ENCODE data around the gene CDK5RAP2. TPM values are rescaled to one million over a fixed set of nuclear protein-coding genes. Genes with fewer than 3 reads are reported as not detected.

CDK5RAP2 gene
- total and polyA plus RNA-seq, 9 of the 15 experiments (the other 6 are each of a cell fraction or from before 2014, with no cell fraction given), result 19.9 to 68.8 (median 42.2) TPM

DNA sequence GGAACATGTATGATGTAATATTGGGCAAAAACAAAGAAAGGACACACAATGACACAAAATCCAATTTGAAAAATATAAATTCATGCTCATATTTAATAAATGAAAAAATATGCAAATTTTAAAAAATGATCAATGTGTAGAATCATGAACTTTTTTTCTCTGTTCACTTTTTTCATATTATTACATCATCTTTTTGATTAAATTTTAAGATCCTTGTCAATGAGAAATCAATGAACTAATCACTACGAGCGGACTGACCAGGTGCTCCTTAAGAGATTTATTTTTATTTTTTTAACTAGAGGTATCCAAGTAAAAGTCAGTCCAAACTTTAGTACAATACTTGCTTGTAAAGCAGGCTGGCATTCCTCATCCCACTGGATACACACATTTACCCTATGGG is 174.1 kb downstream of the CDK5RAP2 start:
- Histone ChIP-seq H3K36me3 (ENCODE audit: control insufficient read depth, insufficient read depth, low read length) (peaks cover 89% of the 10 kb centered on the region), H3K27ac (ENCODE audit: extremely low read depth, low read depth, low read length) (no peak overlapping the region), H3K9ac (ENCODE audit: insufficient read depth in 1 of 2, low read depth in 2 of 2, low read length in 2 of 2) (no peak overlapping the region), H3K9me1 (ENCODE audit: control insufficient read depth, insufficient read depth, low read length) (no peaks in the 10 kb centered on the region), H3K9me3 (replicated peaks; ENCODE audit: control insufficient read depth, insufficient read depth, low read depth, low read length) (no peaks in the 10 kb centered on the region), H3K4me2 (ENCODE audit: insufficient read depth, low read length) (no peak overlapping the region), H2AFZ (ENCODE audit: low read depth, low read length) (no peak overlapping the region), H3K27me3 (ENCODE audit: control insufficient read depth in 2 of 2, insufficient read depth in 2 of 2, low read length in 2 of 2) (no peaks in the 10 kb centered on the region; a peak in 1 of 5 replicates), H3K4me3 (no peak overlapping the region), H4K20me1 (replicated peaks; ENCODE audit: control insufficient read depth, insufficient read depth, low read length) (no peaks in the 10 kb centered on the region), H3K4me1 (replicated peaks in 1 of 2; ENCODE audit: control insufficient read depth in 2 of 2, insufficient read depth in 2 of 2, low read length in 2 of 2) (peaks cover 14 to 21% of the 10 kb centered on the region in 2 experiments), H3K79me2 (ENCODE audit: control insufficient read depth, insufficient read depth, low read length) (no peaks in the 10 kb centered on the region)
- TF ChIP-seq POLR2B (IDR thresholded peaks at IDR 0.05; ENCODE audit: low read depth, partially characterized antibody) (no peak), TRIM24 (IDR thresholded peaks at IDR 0.05) (peak; percentile 33 to 37; a peak in 2 of 4 replicates), CEBPG (CRISPR knock-in tag; IDR thresholded peaks at IDR 0.05) (no peak), CEBPG (tag; conservative IDR thresholded peaks at IDR 0.05 in 1 of 2, IDR thresholded peaks at IDR 0.05 in 1 of 2) (peak; percentile 76 to 85), SRSF9 (IDR thresholded peaks at IDR 0.05; ENCODE audit: borderline replicate concordance, low read depth, low read length) (no peak)
- TF ChIP-seq, protein P1, sequence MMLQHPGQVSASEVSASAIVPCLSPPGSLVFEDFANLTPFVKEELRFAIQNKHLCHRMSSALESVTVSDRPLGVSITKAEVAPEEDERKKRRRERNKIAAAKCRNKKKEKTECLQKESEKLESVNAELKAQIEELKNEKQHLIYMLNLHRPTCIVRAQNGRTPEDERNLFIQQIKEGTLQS (IDR thresholded peaks at IDR 0.05), result peak; percentile 68; the same call in 1 of the 2 replicates
- TF ChIP-seq, protein P1 (CRISPR knock-in tag; conservative IDR thresholded peaks at IDR 0.05), result no peak
- TF ChIP-seq, protein P2, sequence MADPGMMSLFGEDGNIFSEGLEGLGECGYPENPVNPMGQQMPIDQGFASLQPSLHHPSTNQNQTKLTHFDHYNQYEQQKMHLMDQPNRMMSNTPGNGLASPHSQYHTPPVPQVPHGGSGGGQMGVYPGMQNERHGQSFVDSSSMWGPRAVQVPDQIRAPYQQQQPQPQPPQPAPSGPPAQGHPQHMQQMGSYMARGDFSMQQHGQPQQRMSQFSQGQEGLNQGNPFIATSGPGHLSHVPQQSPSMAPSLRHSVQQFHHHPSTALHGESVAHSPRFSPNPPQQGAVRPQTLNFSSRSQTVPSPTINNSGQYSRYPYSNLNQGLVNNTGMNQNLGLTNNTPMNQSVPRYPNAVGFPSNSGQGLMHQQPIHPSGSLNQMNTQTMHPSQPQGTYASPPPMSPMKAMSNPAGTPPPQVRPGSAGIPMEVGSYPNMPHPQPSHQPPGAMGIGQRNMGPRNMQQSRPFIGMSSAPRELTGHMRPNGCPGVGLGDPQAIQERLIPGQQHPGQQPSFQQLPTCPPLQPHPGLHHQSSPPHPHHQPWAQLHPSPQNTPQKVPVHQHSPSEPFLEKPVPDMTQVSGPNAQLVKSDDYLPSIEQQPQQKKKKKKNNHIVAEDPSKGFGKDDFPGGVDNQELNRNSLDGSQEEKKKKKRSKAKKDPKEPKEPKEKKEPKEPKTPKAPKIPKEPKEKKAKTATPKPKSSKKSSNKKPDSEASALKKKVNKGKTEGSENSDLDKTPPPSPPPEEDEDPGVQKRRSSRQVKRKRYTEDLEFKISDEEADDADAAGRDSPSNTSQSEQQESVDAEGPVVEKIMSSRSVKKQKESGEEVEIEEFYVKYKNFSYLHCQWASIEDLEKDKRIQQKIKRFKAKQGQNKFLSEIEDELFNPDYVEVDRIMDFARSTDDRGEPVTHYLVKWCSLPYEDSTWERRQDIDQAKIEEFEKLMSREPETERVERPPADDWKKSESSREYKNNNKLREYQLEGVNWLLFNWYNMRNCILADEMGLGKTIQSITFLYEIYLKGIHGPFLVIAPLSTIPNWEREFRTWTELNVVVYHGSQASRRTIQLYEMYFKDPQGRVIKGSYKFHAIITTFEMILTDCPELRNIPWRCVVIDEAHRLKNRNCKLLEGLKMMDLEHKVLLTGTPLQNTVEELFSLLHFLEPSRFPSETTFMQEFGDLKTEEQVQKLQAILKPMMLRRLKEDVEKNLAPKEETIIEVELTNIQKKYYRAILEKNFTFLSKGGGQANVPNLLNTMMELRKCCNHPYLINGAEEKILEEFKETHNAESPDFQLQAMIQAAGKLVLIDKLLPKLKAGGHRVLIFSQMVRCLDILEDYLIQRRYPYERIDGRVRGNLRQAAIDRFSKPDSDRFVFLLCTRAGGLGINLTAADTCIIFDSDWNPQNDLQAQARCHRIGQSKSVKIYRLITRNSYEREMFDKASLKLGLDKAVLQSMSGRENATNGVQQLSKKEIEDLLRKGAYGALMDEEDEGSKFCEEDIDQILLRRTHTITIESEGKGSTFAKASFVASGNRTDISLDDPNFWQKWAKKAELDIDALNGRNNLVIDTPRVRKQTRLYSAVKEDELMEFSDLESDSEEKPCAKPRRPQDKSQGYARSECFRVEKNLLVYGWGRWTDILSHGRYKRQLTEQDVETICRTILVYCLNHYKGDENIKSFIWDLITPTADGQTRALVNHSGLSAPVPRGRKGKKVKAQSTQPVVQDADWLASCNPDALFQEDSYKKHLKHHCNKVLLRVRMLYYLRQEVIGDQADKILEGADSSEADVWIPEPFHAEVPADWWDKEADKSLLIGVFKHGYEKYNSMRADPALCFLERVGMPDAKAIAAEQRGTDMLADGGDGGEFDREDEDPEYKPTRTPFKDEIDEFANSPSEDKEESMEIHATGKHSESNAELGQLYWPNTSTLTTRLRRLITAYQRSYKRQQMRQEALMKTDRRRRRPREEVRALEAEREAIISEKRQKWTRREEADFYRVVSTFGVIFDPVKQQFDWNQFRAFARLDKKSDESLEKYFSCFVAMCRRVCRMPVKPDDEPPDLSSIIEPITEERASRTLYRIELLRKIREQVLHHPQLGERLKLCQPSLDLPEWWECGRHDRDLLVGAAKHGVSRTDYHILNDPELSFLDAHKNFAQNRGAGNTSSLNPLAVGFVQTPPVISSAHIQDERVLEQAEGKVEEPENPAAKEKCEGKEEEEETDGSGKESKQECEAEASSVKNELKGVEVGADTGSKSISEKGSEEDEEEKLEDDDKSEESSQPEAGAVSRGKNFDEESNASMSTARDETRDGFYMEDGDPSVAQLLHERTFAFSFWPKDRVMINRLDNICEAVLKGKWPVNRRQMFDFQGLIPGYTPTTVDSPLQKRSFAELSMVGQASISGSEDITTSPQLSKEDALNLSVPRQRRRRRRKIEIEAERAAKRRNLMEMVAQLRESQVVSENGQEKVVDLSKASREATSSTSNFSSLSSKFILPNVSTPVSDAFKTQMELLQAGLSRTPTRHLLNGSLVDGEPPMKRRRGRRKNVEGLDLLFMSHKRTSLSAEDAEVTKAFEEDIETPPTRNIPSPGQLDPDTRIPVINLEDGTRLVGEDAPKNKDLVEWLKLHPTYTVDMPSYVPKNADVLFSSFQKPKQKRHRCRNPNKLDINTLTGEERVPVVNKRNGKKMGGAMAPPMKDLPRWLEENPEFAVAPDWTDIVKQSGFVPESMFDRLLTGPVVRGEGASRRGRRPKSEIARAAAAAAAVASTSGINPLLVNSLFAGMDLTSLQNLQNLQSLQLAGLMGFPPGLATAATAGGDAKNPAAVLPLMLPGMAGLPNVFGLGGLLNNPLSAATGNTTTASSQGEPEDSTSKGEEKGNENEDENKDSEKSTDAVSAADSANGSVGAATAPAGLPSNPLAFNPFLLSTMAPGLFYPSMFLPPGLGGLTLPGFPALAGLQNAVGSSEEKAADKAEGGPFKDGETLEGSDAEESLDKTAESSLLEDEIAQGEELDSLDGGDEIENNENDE (IDR thresholded peaks at IDR 0.05; ENCODE audit: low read depth, low read length), result no peak
- DNase-seq (ENCODE audit: extremely low read depth in 1 of 4, low spot score in 3 of 4) (no peak), ATAC-seq (no peak), FAIRE-seq (no peak)
- ChIA-PET POLR2A (no interaction called here), CTCF (ENCODE audit: low intra/inter-chr PET ratio) (no interaction called here)
- WGBS (ENCODE audit: insufficient coverage, low coverage, missing lambda C conversion rate), result 93% methylated on average over 2 of the region's 2 CpGs
- in situ Hi-C loops (cut with MboI), result no loop called here
- intact Hi-C loops (cut with micrococcal nuclease), result loop anchor here (10.0 kb wide), 1 partner anchor 69 kb away; no protein-coding TSS in a partner anchor
- no TSS peak for BruUV-seq (replicated peaks)

Data from K562 (cell line).